Astrocyte of the hippocampus (primary cell): ENCODE results near the gene ARAP1.

Experiments
- DNase-seq: peaks from one replicate; pipeline ENCODE4 v3.0.0; 2011; ENCODE audit warnings: low read depth, low spot score

The ARAP1 gene

DNA sequence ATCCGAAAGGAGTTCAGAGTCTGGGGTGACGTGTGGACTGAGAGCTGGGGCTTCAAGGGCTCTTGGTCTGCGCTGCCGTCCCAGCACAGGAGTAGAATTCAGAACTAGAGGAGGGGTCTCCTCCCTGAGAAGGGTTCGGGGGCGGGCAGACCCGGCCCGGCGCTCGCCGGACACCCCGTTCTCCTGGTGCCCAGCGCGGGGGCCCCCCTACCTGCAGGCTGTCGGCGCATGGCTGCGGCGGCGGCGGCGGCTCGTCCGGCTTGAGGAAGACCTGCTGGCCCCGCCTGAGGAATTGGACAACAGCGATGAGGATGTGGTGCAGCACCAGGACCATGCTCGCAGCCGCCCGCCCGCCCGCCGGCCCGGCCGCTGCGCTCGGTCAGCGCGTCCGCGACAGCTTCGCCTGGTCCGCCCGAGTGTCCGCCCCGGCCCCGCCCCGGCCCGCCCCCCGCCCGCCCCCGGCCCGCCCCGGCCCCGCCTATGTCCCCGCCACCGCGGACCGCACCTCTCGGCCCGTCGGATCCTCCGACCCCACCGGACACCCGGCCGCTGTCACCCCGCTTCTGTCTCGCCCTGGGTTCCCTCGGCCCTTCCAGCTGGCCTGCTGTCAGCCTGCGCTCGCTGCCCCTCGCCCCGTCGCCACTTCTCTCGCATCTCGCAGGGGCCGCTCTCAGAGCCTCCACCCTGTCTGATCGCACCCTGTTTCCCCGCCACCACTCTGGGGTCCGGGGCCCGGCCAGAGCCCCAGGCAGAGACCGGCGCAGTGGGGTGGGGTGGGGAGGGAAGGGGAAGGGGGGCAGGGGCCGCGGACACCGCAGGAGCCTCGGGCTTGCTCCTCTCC lies 109.9 kb downstream of the ARAP1 start:
- DNase-seq = peak; percentile 39

DNA sequence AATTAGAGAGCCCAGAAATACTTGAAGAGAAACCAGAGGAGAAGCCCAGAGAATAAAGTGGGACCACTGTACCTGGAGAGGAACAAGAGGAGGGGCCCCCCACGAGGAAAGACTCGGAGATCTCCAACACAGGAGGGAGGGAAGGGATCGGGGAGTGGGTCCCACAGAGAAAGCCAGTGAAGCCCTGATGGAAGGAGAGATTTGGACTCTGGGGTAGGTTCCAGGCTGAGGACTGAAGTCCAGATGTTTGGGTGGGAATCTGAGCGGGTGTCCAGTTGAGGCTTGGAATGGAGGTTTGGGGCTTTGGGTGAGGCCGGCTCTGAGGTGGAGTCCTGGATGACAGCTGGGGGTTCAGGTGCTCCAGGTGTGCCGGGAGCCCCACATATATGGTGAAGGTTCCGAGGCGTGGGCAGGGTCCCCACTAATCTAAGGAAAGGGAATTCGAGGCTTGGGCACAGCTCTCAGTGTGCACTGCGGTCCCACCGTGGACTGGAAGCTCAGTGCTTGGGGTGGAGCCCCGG lies 110.6 kb downstream of the ARAP1 start:
- DNase-seq = no peak

DNA sequence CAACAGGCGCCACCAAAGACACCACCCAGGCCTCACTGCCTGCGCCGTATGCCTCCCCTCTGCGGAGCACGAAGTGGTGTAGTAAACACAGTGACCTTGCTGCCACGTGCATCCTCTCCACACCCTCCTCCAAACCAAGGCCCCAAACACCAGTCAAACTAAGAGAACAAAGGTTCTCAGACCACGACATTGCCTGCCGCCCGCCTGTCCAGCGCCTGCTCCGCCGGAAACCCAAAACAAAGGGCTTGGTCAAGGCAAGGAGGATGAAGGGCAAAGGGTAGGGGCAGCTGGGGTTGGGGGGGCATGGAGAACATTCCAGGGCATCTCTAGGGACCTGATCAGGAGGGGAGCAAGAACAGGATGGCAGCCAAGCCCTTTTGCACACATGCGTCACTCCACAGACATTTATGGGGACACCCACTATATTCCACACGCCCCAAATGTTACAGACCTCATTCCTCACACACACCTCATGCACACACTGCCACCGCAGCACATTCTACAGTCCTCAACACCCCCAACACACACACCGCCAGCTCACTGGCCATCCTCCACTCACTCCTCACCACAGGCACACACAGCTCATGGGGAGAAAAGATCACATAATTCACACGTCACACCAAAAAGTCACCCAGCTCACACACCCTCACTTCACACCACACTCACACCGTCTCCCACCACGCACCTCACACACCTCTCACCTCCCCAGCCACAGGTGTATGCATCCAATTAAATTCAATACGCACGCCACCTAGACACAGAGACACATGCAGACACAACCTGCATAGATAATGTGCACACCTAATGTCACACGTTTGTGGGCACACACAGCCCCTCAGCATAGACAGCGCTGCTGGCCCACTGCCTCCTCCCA lies 112.5 kb downstream of the ARAP1 start:
- no peak for DNase-seq

DNA sequence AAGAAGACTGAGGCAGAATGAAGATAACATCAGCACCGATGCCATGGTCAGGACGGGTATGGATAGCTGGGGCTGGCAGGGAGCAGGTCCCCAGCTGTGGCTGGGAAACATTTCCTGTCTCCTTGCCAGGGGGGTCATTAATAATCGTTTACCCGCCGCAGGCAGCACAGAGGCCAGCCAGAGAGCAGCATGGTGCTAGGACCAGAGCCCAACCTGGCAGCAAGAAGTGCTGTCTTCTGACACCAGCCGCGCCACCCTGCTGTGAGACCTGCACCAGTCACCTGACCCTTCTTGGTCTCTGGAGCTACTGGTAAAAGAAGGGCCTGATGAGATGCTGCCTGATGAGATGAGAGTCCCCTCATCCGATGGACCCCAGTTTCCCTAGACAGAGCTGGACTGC lies 114.3 kb downstream of the ARAP1 start:
- DNase-seq = no peak

- DNase-seq = no peak
These were observed 115.0 kb downstream of the ARAP1 start for GRCh38 chr11:72637198-72637597.

DNA sequence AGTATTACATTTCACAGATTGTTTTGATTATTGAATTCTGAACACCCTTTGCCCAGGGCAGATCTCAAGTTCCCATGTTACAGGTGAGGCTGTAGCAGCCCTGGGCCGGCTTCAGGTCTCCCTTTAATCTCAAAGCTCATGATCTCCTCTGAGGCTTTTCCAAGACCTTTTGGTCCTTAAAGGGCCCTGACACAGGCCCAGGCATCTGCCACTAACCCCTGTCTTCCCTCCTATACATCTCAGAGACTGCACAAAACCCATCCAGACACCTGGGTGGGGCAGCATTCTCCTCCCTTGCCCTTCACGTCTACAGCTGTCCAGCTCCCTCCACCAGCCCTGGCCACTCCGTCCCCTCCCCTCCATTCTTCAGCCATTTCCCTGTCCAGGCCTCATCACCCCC lies 115.8 kb downstream of the ARAP1 start:
- no peak for DNase-seq

- no peak for DNase-seq
These were observed 116.3 kb downstream of the ARAP1 start for GRCh38 chr11:72635933-72636332.

DNA sequence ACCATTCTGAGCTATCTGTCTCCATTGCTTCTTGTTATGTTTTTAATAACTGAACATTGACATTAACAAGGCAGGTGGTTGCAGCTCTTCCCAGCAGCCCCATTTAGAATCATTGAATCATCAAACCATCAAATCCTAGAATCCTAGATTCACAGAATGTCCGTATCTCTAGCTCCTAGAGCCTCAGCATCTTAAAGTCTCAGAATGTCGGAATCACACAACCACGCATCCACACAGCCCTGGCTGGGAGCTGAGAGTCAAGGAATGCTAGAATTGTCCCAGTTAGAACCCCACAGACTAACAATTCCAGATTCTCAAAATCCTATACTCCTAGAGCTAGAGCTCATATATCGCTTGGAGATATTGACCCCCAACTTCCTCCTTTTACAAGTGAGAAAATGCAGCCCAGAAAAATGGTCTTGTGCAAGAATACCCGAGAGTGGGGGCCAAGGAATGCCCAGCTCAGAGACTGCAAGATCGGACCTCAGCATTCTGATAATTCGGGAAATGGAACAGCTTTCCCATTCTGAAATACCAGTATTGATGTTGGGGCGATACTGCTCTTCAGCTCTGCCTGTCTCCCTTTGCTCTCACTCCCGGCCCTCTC lies 116.8 kb downstream of the ARAP1 start:
- DNase-seq = no peak
